ENCODE results near the gene LDLR. TPM values are rescaled to one million over a fixed set of nuclear protein-coding genes. Genes with fewer than 3 reads are reported as not detected.

The LDLR gene
- 121 and 129 TPM in 2 replicates for total RNA-seq

GRCh38 chr19:11089254-11090013 lies at the start of gene LDLR:
Gene LDLR, plus strand, starts transcription at chr19:11089463. Its CDS starts 86 bp downstream, at chr19:11089549.
- H3K4me3 Mint-ChIP-seq = peak within 1 kb of the TSS; percentile 97
- no peaks in the 10 kb centered on the region for H3K27me3 Mint-ChIP-seq
- intact Hi-C loops (cut with micrococcal nuclease) = loop anchor here (1.0 to 10.0 kb wide), 5 partner anchors 52 to 985 kb away; partner anchors contain the start of genes ANGPTL6, ILF3, ODAD3 and PPAN
- peak within 1 kb of the TSS; percentile 100 for H3K27ac Mint-ChIP-seq
- peaks cover 28% of the 10 kb centered on the region for H3K4me1 Mint-ChIP-seq
- H3K36me3 Mint-ChIP-seq (ENCODE audit: low read depth) = peaks cover 35% of the 10 kb centered on the region
- no peaks in the 10 kb centered on the region for H3K9me3 Mint-ChIP-seq
- DNase-seq = peak; percentile 97

- H3K27me3 Mint-ChIP-seq = no peaks in the 10 kb centered on the region
- peaks cover 46% of the 10 kb centered on the region for H3K36me3 Mint-ChIP-seq (ENCODE audit: low read depth)
- no peak overlapping the region for H3K27ac Mint-ChIP-seq
- no peaks in the 10 kb centered on the region for H3K9me3 Mint-ChIP-seq
- intact Hi-C loops (cut with micrococcal nuclease) = no loop called here
- H3K4me3 Mint-ChIP-seq = no peak overlapping the region
- DNase-seq = no peak
- H3K4me1 Mint-ChIP-seq = no peaks in the 10 kb centered on the region
Measured at GRCh38 chr19:11041194-11041593, 48.1 kb upstream of the LDLR start.

- no peak for DNase-seq
- H3K27me3 Mint-ChIP-seq = no peaks in the 10 kb centered on the region
- H3K27ac Mint-ChIP-seq = peak overlapping the region; percentile 0
- no peaks in the 10 kb centered on the region for H3K9me3 Mint-ChIP-seq
- intact Hi-C loops (cut with micrococcal nuclease) = no loop called here
- H3K36me3 Mint-ChIP-seq (ENCODE audit: low read depth) = peaks cover 48% of the 10 kb centered on the region
- no peak overlapping the region for H3K4me3 Mint-ChIP-seq
- peaks cover 2% of the 10 kb centered on the region for H3K4me1 Mint-ChIP-seq
Measured at GRCh38 chr19:11041966-11042627, 47.2 kb upstream of the LDLR start.

GRCh38 chr19:11044431-11044830 lies 44.8 kb upstream of the LDLR start:
- Mint-ChIP-seq H3K36me3 (ENCODE audit: low read depth) (peaks cover 49% of the 10 kb centered on the region), H3K27ac (no peak overlapping the region), H3K9me3 (no peaks in the 10 kb centered on the region), H3K27me3 (no peaks in the 10 kb centered on the region), H3K4me3 (no peak overlapping the region), H3K4me1 (peaks cover 14% of the 10 kb centered on the region)
- DNase-seq = no peak
- intact Hi-C loops (cut with micrococcal nuclease) = no loop called here

GRCh38 chr19:11045536-11045935 lies 43.7 kb upstream of the LDLR start:
- Mint-ChIP-seq H3K9me3 (no peaks in the 10 kb centered on the region), H3K4me1 (peaks cover 16% of the 10 kb centered on the region), H3K27ac (no peak overlapping the region), H3K27me3 (no peaks in the 10 kb centered on the region), H3K4me3 (no peak overlapping the region), H3K36me3 (ENCODE audit: low read depth) (peaks cover 47% of the 10 kb centered on the region)
- DNase-seq = no peak
- intact Hi-C loops (cut with micrococcal nuclease) = no loop called here

- no peak for DNase-seq
- Mint-ChIP-seq H3K9me3 (no peaks in the 10 kb centered on the region), H3K36me3 (ENCODE audit: low read depth) (peaks cover 38% of the 10 kb centered on the region), H3K27ac (no peak overlapping the region), H3K4me1 (peaks cover 16% of the 10 kb centered on the region), H3K27me3 (no peaks in the 10 kb centered on the region), H3K4me3 (no peak overlapping the region)
- intact Hi-C loops (cut with micrococcal nuclease) = no loop called here
Measured at GRCh38 chr19:11046605-11047354, 42.5 kb upstream of the LDLR start.

GRCh38 chr19:11047866-11048265 lies 41.4 kb upstream of the LDLR start:
- no peak for DNase-seq
- Mint-ChIP-seq H3K27ac (no peak overlapping the region), H3K9me3 (no peaks in the 10 kb centered on the region), H3K4me3 (no peak overlapping the region), H3K36me3 (ENCODE audit: low read depth) (peaks cover 30% of the 10 kb centered on the region), H3K4me1 (peaks cover 16% of the 10 kb centered on the region), H3K27me3 (no peaks in the 10 kb centered on the region)
- intact Hi-C loops (cut with micrococcal nuclease) = no loop called here

- Mint-ChIP-seq H3K9me3 (no peaks in the 10 kb centered on the region), H3K27ac (no peak overlapping the region), H3K27me3 (no peaks in the 10 kb centered on the region), H3K4me1 (peaks cover 16% of the 10 kb centered on the region), H3K4me3 (no peak overlapping the region), H3K36me3 (ENCODE audit: low read depth) (peaks cover 17% of the 10 kb centered on the region)
- DNase-seq = no peak
- intact Hi-C loops (cut with micrococcal nuclease) = no loop called here
Measured at GRCh38 chr19:11050323-11051114, 38.7 kb upstream of the LDLR start.

GRCh38 chr19:11053817-11054195 lies 35.5 kb upstream of the LDLR start:
- Mint-ChIP-seq H3K27ac (no peak overlapping the region), H3K9me3 (no peaks in the 10 kb centered on the region), H3K36me3 (ENCODE audit: low read depth) (peaks cover 6% of the 10 kb centered on the region), H3K4me3 (no peak overlapping the region), H3K27me3 (no peaks in the 10 kb centered on the region), H3K4me1 (peaks cover 8% of the 10 kb centered on the region)
- intact Hi-C loops (cut with micrococcal nuclease) = no loop called here
- DNase-seq = no peak

GRCh38 chr19:11054200-11054599 lies 35.1 kb upstream of the LDLR start:
- Mint-ChIP-seq H3K4me3 (no peak overlapping the region), H3K4me1 (peaks cover 4% of the 10 kb centered on the region), H3K27ac (no peak overlapping the region), H3K36me3 (ENCODE audit: low read depth) (peaks cover 6% of the 10 kb centered on the region), H3K27me3 (no peaks in the 10 kb centered on the region), H3K9me3 (no peaks in the 10 kb centered on the region)
- intact Hi-C loops (cut with micrococcal nuclease) = no loop called here
- DNase-seq = no peak

GRCh38 chr19:11054628-11055027 lies 34.6 kb upstream of the LDLR start:
- Mint-ChIP-seq H3K27me3 (no peaks in the 10 kb centered on the region), H3K4me1 (no peaks in the 10 kb centered on the region), H3K4me3 (no peak overlapping the region), H3K36me3 (ENCODE audit: low read depth) (peaks cover 8% of the 10 kb centered on the region), H3K27ac (no peak overlapping the region), H3K9me3 (no peaks in the 10 kb centered on the region)
- intact Hi-C loops (cut with micrococcal nuclease) = no loop called here
- no peak for DNase-seq

- H3K4me3 Mint-ChIP-seq = no peak overlapping the region
- H3K36me3 Mint-ChIP-seq (ENCODE audit: low read depth) = peaks cover 20% of the 10 kb centered on the region
Measured at GRCh38 chr19:11058246-11059030, 30.8 kb upstream of the LDLR start.

More at GRCh38 chr19:11058246-11059030, 30.8 kb upstream of the LDLR start:
- DNase-seq = no peak
- Mint-ChIP-seq H3K9me3 (no peaks in the 10 kb centered on the region), H3K4me1 (no peaks in the 10 kb centered on the region), H3K27ac (no peak overlapping the region), H3K27me3 (no peaks in the 10 kb centered on the region)
- intact Hi-C loops (cut with micrococcal nuclease) = no loop called here
